ENCODE data around the gene CLDN34. TPM values are rescaled to one million over a fixed set of nuclear protein-coding genes. Genes with fewer than 3 reads are reported as not detected.

Gene CLDN34
- total RNA-seq, result 1 to 10 TPM in 2 of 4 donors, under 1 TPM in 1, not detected in 1; 0.26 to 3.1 (median 1.7) TPM

- intact Hi-C loops (cut with DNase I), result no loop called here
- Histone ChIP-seq H3K4me3 (no peak within 1 kb of the TSS), H3K36me3 (no peaks in the 10 kb centered on the region), H3K27ac (no peak within 1 kb of the TSS), H3K9me3 (no peaks in the 10 kb centered on the region), H3K4me1 (no peaks in the 10 kb centered on the region), H3K27me3 (no peaks in the 10 kb centered on the region)
- WGBS, 2 donors, result 89 to 91% methylated on average over 11 to 16 of the region's 16 CpGs
- no peak for TF ChIP-seq CTCF (IDR thresholded peaks at IDR 0.05)
- no peak for TF ChIP-seq POLR2A (IDR thresholded peaks at IDR 0.05)
- DNase-seq, result no peak
These were observed at the start of gene CLDN34 for GRCh38 chrX:9966775-9967408. Gene CLDN34 (plus strand): TSS chrX:9967358. CDS start chrX:9967358, 0 bp downstream.

- TF ChIP-seq CTCF (IDR thresholded peaks at IDR 0.05) (no peak), POLR2A (IDR thresholded peaks at IDR 0.05) (no peak)
- intact Hi-C loops (cut with DNase I), result no loop called here
These were observed 49.3 kb upstream of the CLDN34 start for GRCh38 chrX:9917861-9918260.

GRCh38 chrX:9919632-9920172 is 47.5 kb upstream of the CLDN34 start:
- Histone ChIP-seq H3K4me3 (no peak overlapping the region), H3K27ac (no peak overlapping the region), H3K4me1 (peaks cover 0 to 6% (median 0%) of the 10 kb centered on the region in 3 donors), H3K9me3 (no peaks in the 10 kb centered on the region), H3K36me3 (no peaks in the 10 kb centered on the region), H3K27me3 (no peaks in the 10 kb centered on the region)
- no peak for DNase-seq
- 70 to 73% methylated on average over 2 of the region's 3 CpGs for WGBS, 2 donors
- TF ChIP-seq POLR2A (IDR thresholded peaks at IDR 0.05) (no peak), CTCF (IDR thresholded peaks at IDR 0.05) (no peak)
- intact Hi-C loops (cut with DNase I), result no loop called here

More at GRCh38 chrX:9917861-9918260, 49.3 kb upstream of the CLDN34 start:
- H3K27ac ChIP-seq, result no peak overlapping the region
- H3K36me3 ChIP-seq, result no peaks in the 10 kb centered on the region
- WGBS, 2 donors, result 77 to 90% methylated on average over 4 to 5 of the region's 5 CpGs
- DNase-seq, result no peak
- no peak overlapping the region for H3K4me3 ChIP-seq
- peaks cover 0 to 12% (median 0%) of the 10 kb centered on the region in 3 donors for H3K4me1 ChIP-seq
- no peaks in the 10 kb centered on the region for H3K9me3 ChIP-seq
- H3K27me3 ChIP-seq, result no peaks in the 10 kb centered on the region

GRCh38 chrX:9921407-9921806 is 45.8 kb upstream of the CLDN34 start:
- 78 to 96% methylated on average over 5 of the region's 5 CpGs for WGBS, 2 donors
- no peak overlapping the region for H3K4me3 ChIP-seq
- no peaks in the 10 kb centered on the region for H3K27me3 ChIP-seq
- no peak for TF ChIP-seq POLR2A (IDR thresholded peaks at IDR 0.05)
- no peak for TF ChIP-seq CTCF (IDR thresholded peaks at IDR 0.05)
- H3K9me3 ChIP-seq, result no peaks in the 10 kb centered on the region
- peaks cover 0 to 6% (median 0%) of the 10 kb centered on the region in 3 donors for H3K4me1 ChIP-seq
- no peaks in the 10 kb centered on the region for H3K36me3 ChIP-seq
- no peak for DNase-seq
- H3K27ac ChIP-seq, result no peak overlapping the region
- intact Hi-C loops (cut with DNase I), result no loop called here

GRCh38 chrX:9923357-9923756 is 43.8 kb upstream of the CLDN34 start:
- no peak for DNase-seq

More at GRCh38 chrX:9923357-9923756, 43.8 kb upstream of the CLDN34 start:
- TF ChIP-seq CTCF (IDR thresholded peaks at IDR 0.05) (no peak), POLR2A (IDR thresholded peaks at IDR 0.05) (no peak)
- intact Hi-C loops (cut with DNase I), result no loop called here
- Histone ChIP-seq H3K36me3 (no peaks in the 10 kb centered on the region), H3K4me3 (no peak overlapping the region), H3K4me1 (peaks cover 0 to 14% (median 0%) of the 10 kb centered on the region in 3 donors), H3K27ac (no peak overlapping the region), H3K27me3 (no peaks in the 10 kb centered on the region), H3K9me3 (no peaks in the 10 kb centered on the region)
- 54 to 60% methylated on average over 3 to 4 of the region's 5 CpGs for WGBS, 2 donors

Data from esophagus squamous epithelium (tissue), 5 donors.